Neural cell (in vitro differentiated cells): ENCODE measurements around the gene MYBL2. TPM values are rescaled to one million over a fixed set of nuclear protein-coding genes. Genes with fewer than 3 reads are reported as not detected.

Experiments used
- H2AFZ ChIP-seq: fragments of 200-600, 300-800 bp; sonication (generic), shearing (Covaris generic); 2 replicates; pipeline ENCODE4 v1.6.0; 2014; ENCODE audit warnings: low read depth, mild to moderate bottlenecking, antibody characterized with exemption, low read length, moderate library complexity
- H3F3A ChIP-seq: fragments of 200-600 bp; shearing (Covaris generic); 2 replicates; pipeline ENCODE4 v1.6.1; 2016; ENCODE audit warnings: mild to moderate bottlenecking, moderate library complexity, mixed read lengths, antibody characterized with exemption, low read length; ENCODE audit not compliant: insufficient read depth, poor library complexity, severe bottlenecking
- H3K27ac ChIP-seq: fragments of 200-600, 300-800 bp; sonication (generic), shearing (Covaris generic); 2 replicates; pipeline ENCODE4 v1.5.1; 2014; ENCODE audit warnings: mild to moderate bottlenecking, low read length, moderate library complexity
- H3K27me3 ChIP-seq: fragments of 300-800, 200-600 bp; sonication (generic), shearing (Covaris generic); 2 replicates; pipeline ENCODE4 v1.6.0; 2014; ENCODE audit warnings: mild to moderate bottlenecking, low read depth, low read length, moderate library complexity; ENCODE audit not compliant: insufficient read depth
- H3K36me3 ChIP-seq: fragments of 300-800, 200-600 bp; sonication (generic), shearing (Covaris generic); 2 replicates; pipeline ENCODE4 v1.5.1; 2014; ENCODE audit warnings: mild to moderate bottlenecking, antibody characterized with exemption, low read length, moderate library complexity; ENCODE audit not compliant: insufficient read depth
- H3K4me2 ChIP-seq: fragments of 300-800, 200-600 bp; sonication (generic), shearing (Covaris generic); 2 replicates; pipeline ENCODE4 v1.6.0; 2014; ENCODE audit warnings: mild to moderate bottlenecking, low read length
- H3K4me3 ChIP-seq: fragments of 300-800, 200-600 bp; sonication (generic), shearing (Covaris generic); 2 replicates; pipeline ENCODE4 v1.5.1; 2014; ENCODE audit warnings: mild to moderate bottlenecking, low read length, moderate library complexity
- H3K79me2 ChIP-seq: fragments of 200-600 bp; shearing (Covaris generic); replicated peaks from 2 replicates; pipeline ENCODE4 v1.6.0; 2014; ENCODE audit warnings: mild to moderate bottlenecking, low read length, moderate library complexity; ENCODE audit not compliant: insufficient read depth
- H3K9ac ChIP-seq: fragments of 300-800, 200-600 bp; sonication (generic), shearing (Covaris generic); 2 replicates; pipeline ENCODE4 v1.6.1; 2016; ENCODE audit warnings: mild to moderate bottlenecking, low read length, mixed read lengths
- H3K9me2 ChIP-seq: fragments of 200-600 bp; shearing (Covaris generic); 2 replicates; pipeline ENCODE4 v1.6.1; 2016; ENCODE audit warnings: mild to moderate bottlenecking, low read length, mixed read lengths; ENCODE audit not compliant: insufficient read depth
- H3K9me3 ChIP-seq: fragments of 200-600, 300-800 bp; sonication (generic), shearing (Covaris generic); 2 replicates; pipeline ENCODE4 v1.6.1; 2016; ENCODE audit warnings: mild to moderate bottlenecking, mixed run types, low read length, moderate library complexity, mixed read lengths
- H4K20me1 ChIP-seq: fragments of 200-600 bp; shearing (Covaris generic); 2 replicates; pipeline ENCODE4 v1.6.1; 2016; ENCODE audit warnings: mild to moderate bottlenecking, mixed run types; ENCODE audit not compliant: insufficient read depth
- EP300 ChIP-seq: fragments of 450-650 bp; conservative IDR thresholded peaks from 2 replicates; pipeline ENCODE4 v1.6.1; 2014; ENCODE audit warnings: antibody characterized with exemption, mild to moderate bottlenecking, moderate library complexity; ENCODE audit not compliant: poor library complexity, severe bottlenecking
- EZH2 ChIP-seq: fragments of 200-600, 300-800 bp; shearing (Covaris generic), sonication (generic); IDR thresholded peaks from 2 replicates; pipeline ENCODE4 v1.6.1; 2014; ENCODE audit warnings: antibody characterized with exemption, low read length, borderline replicate concordance, mild to moderate bottlenecking; ENCODE audit not compliant: insufficient read depth, poor library complexity, severe bottlenecking
- MXI1 ChIP-seq: fragments of 450-650 bp; conservative IDR thresholded peaks from 2 replicates; pipeline ENCODE4 v1.6.1; 2014; ENCODE audit warnings: antibody characterized with exemption, mild to moderate bottlenecking; ENCODE audit not compliant: poor library complexity, severe bottlenecking
- POLR2AphosphoS5 ChIP-seq: IDR thresholded peaks from 2 replicates; pipeline ENCODE4 v1.6.1; 2012
- RAD21 ChIP-seq: fragments of 450-650 bp; conservative IDR thresholded peaks from 2 replicates; pipeline ENCODE4 v1.6.1; 2014; ENCODE audit warnings: antibody characterized with exemption, mild to moderate bottlenecking, moderate library complexity
- SMC3 ChIP-seq: fragments of 450-650 bp; conservative IDR thresholded peaks from 2 replicates; pipeline ENCODE4 v1.6.1; 2014; ENCODE audit warnings: antibody characterized with exemption, mild to moderate bottlenecking, moderate library complexity; ENCODE audit not compliant: poor library complexity
- TAF1 ChIP-seq: IDR thresholded peaks from 2 replicates; pipeline ENCODE4 v1.6.1; 2012; ENCODE audit warnings: low read depth
- polyA plus RNA-seq: library from polyadenylated mRNA; depleted of rRNA; stranded (reverse); fragments of >200 nt; gene quantifications from 2 replicates; pipeline ENCODE4 v1.2.3, GENCODE V29; 2014
- TF ChIP-seq, protein P1 (sequence below): IDR thresholded peaks from 2 replicates; pipeline ENCODE4 v1.6.1; 2012; ENCODE audit warnings: borderline replicate concordance
- TF ChIP-seq, protein P2 (sequence below): fragments of 450-650 bp; IDR thresholded peaks from 2 replicates; pipeline ENCODE4 v1.5.1; 2014; ENCODE audit warnings: antibody characterized with exemption, mild to moderate bottlenecking, moderate library complexity; ENCODE audit not compliant: poor library complexity, severe bottlenecking

The MYBL2 gene
- polyA plus RNA-seq, 1 donor from 2014 or later = not detected

DNA sequence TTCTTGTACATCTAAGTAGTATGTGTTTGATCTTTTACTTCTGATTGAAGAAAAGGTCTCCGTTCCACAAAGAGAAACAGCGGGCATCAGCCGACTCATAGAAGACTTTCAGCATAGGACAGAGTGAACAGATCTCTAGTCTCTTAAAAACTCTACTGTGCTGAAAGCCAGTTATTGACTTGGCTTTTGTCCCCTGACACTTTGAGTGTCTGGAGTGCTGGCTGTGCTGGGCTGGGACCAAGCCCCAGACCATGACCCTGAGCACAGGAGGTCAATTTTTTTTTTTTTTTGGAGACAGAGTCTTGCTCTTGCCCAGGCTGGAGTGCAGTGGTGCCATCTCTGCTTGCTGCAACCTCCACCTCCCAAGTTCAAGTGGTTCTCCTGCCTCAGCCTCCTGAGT, 27.8 kb downstream of the MYBL2 start:
- Histone ChIP-seq H3K4me3 (no peak overlapping the region), H3K9ac (no peak overlapping the region), H3K9me3 (no peaks in the 10 kb centered on the region), H3K79me2 (no peaks in the 10 kb centered on the region), H3K36me3 (no peaks in the 10 kb centered on the region), H3K27me3 (no peaks in the 10 kb centered on the region), H3K27ac (no peak overlapping the region), H4K20me1 (no peaks in the 10 kb centered on the region), H3K9me2 (no peaks in the 10 kb centered on the region), H3K4me2 (no peak overlapping the region), H2AFZ (no peak overlapping the region), H3F3A (no peaks in the 10 kb centered on the region)
- no peak for TF ChIP-seq POLR2AphosphoS5
- no peak for TF ChIP-seq EP300
- TF ChIP-seq, protein P1, sequence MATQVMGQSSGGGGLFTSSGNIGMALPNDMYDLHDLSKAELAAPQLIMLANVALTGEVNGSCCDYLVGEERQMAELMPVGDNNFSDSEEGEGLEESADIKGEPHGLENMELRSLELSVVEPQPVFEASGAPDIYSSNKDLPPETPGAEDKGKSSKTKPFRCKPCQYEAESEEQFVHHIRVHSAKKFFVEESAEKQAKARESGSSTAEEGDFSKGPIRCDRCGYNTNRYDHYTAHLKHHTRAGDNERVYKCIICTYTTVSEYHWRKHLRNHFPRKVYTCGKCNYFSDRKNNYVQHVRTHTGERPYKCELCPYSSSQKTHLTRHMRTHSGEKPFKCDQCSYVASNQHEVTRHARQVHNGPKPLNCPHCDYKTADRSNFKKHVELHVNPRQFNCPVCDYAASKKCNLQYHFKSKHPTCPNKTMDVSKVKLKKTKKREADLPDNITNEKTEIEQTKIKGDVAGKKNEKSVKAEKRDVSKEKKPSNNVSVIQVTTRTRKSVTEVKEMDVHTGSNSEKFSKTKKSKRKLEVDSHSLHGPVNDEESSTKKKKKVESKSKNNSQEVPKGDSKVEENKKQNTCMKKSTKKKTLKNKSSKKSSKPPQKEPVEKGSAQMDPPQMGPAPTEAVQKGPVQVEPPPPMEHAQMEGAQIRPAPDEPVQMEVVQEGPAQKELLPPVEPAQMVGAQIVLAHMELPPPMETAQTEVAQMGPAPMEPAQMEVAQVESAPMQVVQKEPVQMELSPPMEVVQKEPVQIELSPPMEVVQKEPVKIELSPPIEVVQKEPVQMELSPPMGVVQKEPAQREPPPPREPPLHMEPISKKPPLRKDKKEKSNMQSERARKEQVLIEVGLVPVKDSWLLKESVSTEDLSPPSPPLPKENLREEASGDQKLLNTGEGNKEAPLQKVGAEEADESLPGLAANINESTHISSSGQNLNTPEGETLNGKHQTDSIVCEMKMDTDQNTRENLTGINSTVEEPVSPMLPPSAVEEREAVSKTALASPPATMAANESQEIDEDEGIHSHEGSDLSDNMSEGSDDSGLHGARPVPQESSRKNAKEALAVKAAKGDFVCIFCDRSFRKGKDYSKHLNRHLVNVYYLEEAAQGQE = no peak
- TF ChIP-seq RAD21 = no peak
- no peak for TF ChIP-seq EZH2

DNA sequence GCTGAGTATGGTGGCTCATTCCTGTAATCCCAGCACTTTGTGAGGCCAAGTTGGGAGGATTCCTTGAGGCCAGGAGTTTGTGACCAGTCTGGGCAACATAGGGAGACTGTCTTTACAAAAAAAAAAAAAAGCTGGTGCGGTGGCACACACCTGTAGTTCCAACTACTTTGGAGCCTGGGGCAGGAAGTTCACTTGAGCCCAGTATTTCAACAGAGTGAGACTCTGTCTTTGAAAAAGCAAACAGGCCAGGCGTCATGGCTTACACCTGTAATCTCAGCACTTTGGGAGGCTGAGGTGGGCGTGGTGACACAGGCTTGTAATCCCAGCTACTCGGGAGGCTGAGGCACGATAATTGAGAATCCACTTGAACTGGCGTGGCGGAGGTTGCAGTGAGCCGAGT, 28.7 kb downstream of the MYBL2 start:
- Histone ChIP-seq H3F3A (no peaks in the 10 kb centered on the region), H3K4me2 (no peak overlapping the region), H3K9me2 (no peaks in the 10 kb centered on the region), H3K9me3 (no peaks in the 10 kb centered on the region), H3K79me2 (no peaks in the 10 kb centered on the region), H4K20me1 (no peaks in the 10 kb centered on the region), H3K9ac (no peak overlapping the region), H3K4me3 (no peak overlapping the region), H3K27me3 (no peaks in the 10 kb centered on the region), H2AFZ (no peak overlapping the region), H3K27ac (no peak overlapping the region), H3K36me3 (no peaks in the 10 kb centered on the region)
- TF ChIP-seq, protein P2, sequence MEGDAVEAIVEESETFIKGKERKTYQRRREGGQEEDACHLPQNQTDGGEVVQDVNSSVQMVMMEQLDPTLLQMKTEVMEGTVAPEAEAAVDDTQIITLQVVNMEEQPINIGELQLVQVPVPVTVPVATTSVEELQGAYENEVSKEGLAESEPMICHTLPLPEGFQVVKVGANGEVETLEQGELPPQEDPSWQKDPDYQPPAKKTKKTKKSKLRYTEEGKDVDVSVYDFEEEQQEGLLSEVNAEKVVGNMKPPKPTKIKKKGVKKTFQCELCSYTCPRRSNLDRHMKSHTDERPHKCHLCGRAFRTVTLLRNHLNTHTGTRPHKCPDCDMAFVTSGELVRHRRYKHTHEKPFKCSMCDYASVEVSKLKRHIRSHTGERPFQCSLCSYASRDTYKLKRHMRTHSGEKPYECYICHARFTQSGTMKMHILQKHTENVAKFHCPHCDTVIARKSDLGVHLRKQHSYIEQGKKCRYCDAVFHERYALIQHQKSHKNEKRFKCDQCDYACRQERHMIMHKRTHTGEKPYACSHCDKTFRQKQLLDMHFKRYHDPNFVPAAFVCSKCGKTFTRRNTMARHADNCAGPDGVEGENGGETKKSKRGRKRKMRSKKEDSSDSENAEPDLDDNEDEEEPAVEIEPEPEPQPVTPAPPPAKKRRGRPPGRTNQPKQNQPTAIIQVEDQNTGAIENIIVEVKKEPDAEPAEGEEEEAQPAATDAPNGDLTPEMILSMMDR = no peak
- TF ChIP-seq POLR2AphosphoS5 = no peak
- TF ChIP-seq, protein P1 = no peak
- TF ChIP-seq SMC3 = no peak
- no peak for TF ChIP-seq TAF1
- no peak for TF ChIP-seq RAD21
- TF ChIP-seq EZH2 = no peak
- TF ChIP-seq MXI1 = no peak
